Fibroblast of lung (primary cell): ENCODE data around the gene RERE. TPM values are rescaled to one million over a fixed set of nuclear protein-coding genes. Genes with fewer than 3 reads are reported as not detected.

Experiments used
- DNase-seq, 2 donors: peaks; one replicate each; pipeline versions ENCODE4 v3.0.0 to v3.0.0-alpha.2; 2010; ENCODE audit warnings: low read depth in 2 of 2
- H2AFZ ChIP-seq: 2 replicates; pipeline ENCODE4 v1.5.1; 2012; ENCODE audit warnings: low read length, control low read depth, inconsistent platforms
- H3K27ac ChIP-seq: 2 replicates; pipeline ENCODE4 v1.5.1; 2011; ENCODE audit warnings: low read length, control low read depth; ENCODE audit not compliant: insufficient read depth
- H3K27me3 ChIP-seq: 2 replicates; pipeline ENCODE4 v1.5.1; 2011; ENCODE audit warnings: mild to moderate bottlenecking, low read length; ENCODE audit not compliant: control insufficient read depth, insufficient read depth
- H3K36me3 ChIP-seq: 2 replicates; pipeline ENCODE4 v1.5.1; 2011; ENCODE audit warnings: low read length; ENCODE audit not compliant: control insufficient read depth, insufficient read depth
- H3K4me1 ChIP-seq: 2 replicates; pipeline ENCODE4 v1.5.1; 2011; ENCODE audit warnings: low read length; ENCODE audit not compliant: control insufficient read depth, insufficient read depth; ENCODE audit errors: extremely low read depth
- H3K4me2 ChIP-seq: 2 replicates; pipeline ENCODE4 v1.5.1; 2011; ENCODE audit warnings: low read length, control low read depth; ENCODE audit not compliant: insufficient read depth; ENCODE audit errors: extremely low read depth
- H3K4me3 ChIP-seq, 4 experiments: fragments of 200-600 bp in 1 of 4; sonication (generic) in 1 of 4; replicated peaks in 1 of 4; 2 replicates each; pipeline ENCODE4 v1.5.1; 2011 to 2016; ENCODE audit warnings: low read length in 4 of 4, low read depth in 3 of 4, mild to moderate bottlenecking in 3 of 4, control low read depth in 2 of 4, inconsistent platforms in 1 of 4, mixed read lengths in 1 of 4; ENCODE audit not compliant: insufficient read depth in 1 of 4; ENCODE audit errors: control extremely low read depth in 1 of 4
- H3K79me2 ChIP-seq: 2 replicates; pipeline ENCODE4 v1.5.1; 2012; ENCODE audit warnings: mild to moderate bottlenecking, low read length, inconsistent platforms; ENCODE audit not compliant: control insufficient read depth, insufficient read depth
- H3K9ac ChIP-seq: 2 replicates; pipeline ENCODE4 v1.5.1; 2011; ENCODE audit warnings: mild to moderate bottlenecking, low read length, control low read depth; ENCODE audit not compliant: insufficient read depth
- H3K9me3 ChIP-seq: 2 replicates; pipeline ENCODE4 v1.5.1; 2012; ENCODE audit warnings: low read depth, low read length; ENCODE audit not compliant: control insufficient read depth, insufficient read depth
- H4K20me1 ChIP-seq: 2 replicates; pipeline ENCODE4 v1.5.1; 2011; ENCODE audit warnings: low read length; ENCODE audit not compliant: control insufficient read depth, insufficient read depth; ENCODE audit errors: extremely low read depth
- CTCF ChIP-seq, 2 donors: IDR thresholded peaks in 1 of 2; conservative IDR thresholded peaks in 1 of 2; 1 replicate in 1 of 2; 2 replicates in 1 of 2; pipeline ENCODE4 v1.5.1; 2011 to 2012; ENCODE audit warnings: low read length in 2 of 2, control low read depth in 1 of 2, inconsistent platforms in 1 of 2, low read depth in 1 of 2, mild to moderate bottlenecking in 1 of 2
- EZH2 ChIP-seq: IDR thresholded peaks from 2 replicates; pipeline ENCODE4 v1.5.1; 2012; ENCODE audit warnings: low read length, control low read depth, mild to moderate bottlenecking; ENCODE audit errors: missing control alignments
- polyA plus RNA-seq, 2 donors: library from polyadenylated mRNA; depleted of rRNA in 1 of 2; stranded (reverse) in 1 of 2; unstranded in 1 of 2; fragments of >200 nt; gene quantifications; 2 replicates each; pipeline ENCODE4 v1.2.1, GENCODE V29; 2011 to 2012; ENCODE audit warnings: missing spikeins in 1 of 2
- total RNA-seq: library from RNA; depleted of rRNA; stranded (reverse); fragments of >200 nt; gene quantifications from 2 replicates; pipeline ENCODE4 v1.2.1, GENCODE V29; 2014

The RERE gene
- total and polyA plus RNA-seq, 2 donors (not counting 1 experiment from before 2014, with no cell fraction given): 3.7 to 51.0 TPM

- H2AFZ ChIP-seq: no peak overlapping the region
- no peak for TF ChIP-seq EZH2
- no peak for TF ChIP-seq CTCF (conservative IDR thresholded peaks at IDR 0.05 in 1 of 2, IDR thresholded peaks at IDR 0.05 in 1 of 2; ENCODE audit: low read depth in 1 of 2, low read length in 2 of 2)
- H3K4me2 ChIP-seq: no peak overlapping the region
- no peaks in the 10 kb centered on the region for H3K27me3 ChIP-seq
- DNase-seq: no peak
- no peaks in the 10 kb centered on the region for H3K4me1 ChIP-seq
- no peaks in the 10 kb centered on the region for H3K36me3 ChIP-seq
- no peak overlapping the region for H3K4me3 ChIP-seq
- H3K9me3 ChIP-seq: no peaks in the 10 kb centered on the region
- no peaks in the 10 kb centered on the region for H3K79me2 ChIP-seq
- no peak overlapping the region for H3K27ac ChIP-seq
- no peaks in the 10 kb centered on the region for H4K20me1 ChIP-seq
- H3K9ac ChIP-seq: no peak overlapping the region
Measured at GRCh38 chr1:8334106-8334851, 483.2 kb downstream of the RERE start.

GRCh38 chr1:8333246-8333987 lies 484.0 kb downstream of the RERE start:
- H3K4me1 ChIP-seq: no peaks in the 10 kb centered on the region
- DNase-seq: no peak
- no peaks in the 10 kb centered on the region for H3K9me3 ChIP-seq
- H3K79me2 ChIP-seq: no peaks in the 10 kb centered on the region
- no peak overlapping the region for H3K9ac ChIP-seq
- H3K27ac ChIP-seq: no peak overlapping the region
- no peaks in the 10 kb centered on the region for H3K36me3 ChIP-seq
- H4K20me1 ChIP-seq: no peaks in the 10 kb centered on the region
- no peak for TF ChIP-seq CTCF (conservative IDR thresholded peaks at IDR 0.05 in 1 of 2, IDR thresholded peaks at IDR 0.05 in 1 of 2; ENCODE audit: low read depth in 1 of 2, low read length in 2 of 2)
- TF ChIP-seq EZH2: no peak
- no peak overlapping the region for H3K4me3 ChIP-seq
- no peak overlapping the region for H2AFZ ChIP-seq
- no peaks in the 10 kb centered on the region for H3K27me3 ChIP-seq
- H3K4me2 ChIP-seq: no peak overlapping the region

DNA sequence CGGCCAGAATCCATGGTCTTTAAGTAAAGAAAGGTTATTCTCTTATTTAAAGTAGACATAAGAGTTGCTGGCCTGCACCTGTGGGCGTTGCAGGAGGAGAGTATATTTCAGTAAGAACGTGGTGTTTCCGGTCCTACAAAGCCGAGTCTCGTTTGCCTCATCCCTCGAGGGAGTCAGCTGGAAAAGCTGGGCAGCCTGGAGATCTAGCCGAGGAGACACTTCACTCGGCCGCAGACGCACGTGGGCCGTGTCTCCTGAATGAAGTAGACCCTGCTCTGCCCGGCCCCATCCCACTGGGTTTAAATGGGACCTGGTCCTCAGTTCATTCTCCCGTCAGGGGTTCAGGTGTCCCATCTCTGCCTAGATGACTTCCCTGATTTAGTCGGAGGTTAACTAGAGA lies 484.6 kb downstream of the RERE start:
- Histone ChIP-seq H3K79me2 (no peaks in the 10 kb centered on the region), H4K20me1 (no peaks in the 10 kb centered on the region), H3K4me1 (no peaks in the 10 kb centered on the region), H3K4me2 (no peak overlapping the region), H3K27me3 (no peaks in the 10 kb centered on the region), H3K27ac (no peak overlapping the region), H3K9me3 (no peaks in the 10 kb centered on the region), H3K4me3 (no peak overlapping the region), H3K9ac (no peak overlapping the region), H3K36me3 (no peaks in the 10 kb centered on the region), H2AFZ (no peak overlapping the region)
- TF ChIP-seq EZH2 (no peak), CTCF (conservative IDR thresholded peaks at IDR 0.05 in 1 of 2, IDR thresholded peaks at IDR 0.05 in 1 of 2; ENCODE audit: low read depth in 1 of 2, low read length in 2 of 2) (no peak)
- DNase-seq: no peak
